LNCaP clone FGC (cell line): ENCODE data around the gene MARK1.

ENCODE experiments used
- DNase-seq: peaks from one replicate; pipeline ENCODE4 v3.0.0-alpha.2; 2011; ENCODE audit warnings: low read depth
- H3K4me3 ChIP-seq: 2 replicates; pipeline ENCODE4 v1.5.1; 2011; ENCODE audit warnings: mild to moderate bottlenecking, low read depth, low read length, control low read depth
- CTCF ChIP-seq: IDR thresholded peaks from 2 replicates; pipeline ENCODE4 v1.5.1; 2012; ENCODE audit warnings: mild to moderate bottlenecking; ENCODE audit not compliant: control insufficient read depth, insufficient read depth; ENCODE audit errors: extremely low read depth

Gene MARK1

GRCh38 chr1:220551718-220552117, 23.8 kb downstream of the MARK1 start:
- DNase-seq, result no peak
- H3K4me3 ChIP-seq, result no peak overlapping the region
- TF ChIP-seq CTCF, result no peak

GRCh38 chr1:220552672-220553260, 24.8 kb downstream of the MARK1 start:
- DNase-seq, result no peak
- no peak overlapping the region for H3K4me3 ChIP-seq
- TF ChIP-seq CTCF, result no peak

- H3K4me3 ChIP-seq, result no peak overlapping the region
- TF ChIP-seq CTCF, result no peak
- no peak for DNase-seq
These were observed 28.7 kb downstream of the MARK1 start for GRCh38 chr1:220556641-220557040.

GRCh38 chr1:220563564-220563963, 35.6 kb downstream of the MARK1 start:
- DNase-seq, result no peak
- H3K4me3 ChIP-seq, result no peak overlapping the region

GRCh38 chr1:220564216-220564615, 36.3 kb downstream of the MARK1 start:
- no peak for DNase-seq
- no peak for TF ChIP-seq CTCF
- H3K4me3 ChIP-seq, result no peak overlapping the region

More at GRCh38 chr1:220563564-220563963, 35.6 kb downstream of the MARK1 start:
- no peak for TF ChIP-seq CTCF

- peak; percentile 30 for DNase-seq
- no peak overlapping the region for H3K4me3 ChIP-seq
- TF ChIP-seq CTCF, result no peak
These were observed 37.7 kb downstream of the MARK1 start for GRCh38 chr1:220565670-220566069.

- no peak overlapping the region for H3K4me3 ChIP-seq
- no peak for TF ChIP-seq CTCF
- no peak for DNase-seq
These were observed 38.9 kb downstream of the MARK1 start for GRCh38 chr1:220566869-220567268.
